Hematopoietic multipotent progenitor cell treated with erythropoietin and hydrocortisone succinate and interleukin-3 and kit ligand, for 15 days (in vitro differentiated cells): ENCODE measurements around the gene LPP.

ENCODE experiments used
- DNase-seq: peaks from one replicate; pipeline ENCODE4 v3.0.0-alpha.2; 2015; ENCODE audit warnings: low spot score

Gene LPP

GRCh38 chr3:188754267-188754666 is 600.3 kb downstream of the LPP start:
- DNase-seq: no peak

- no peak for DNase-seq
These were observed 602.3 kb downstream of the LPP start for GRCh38 chr3:188756241-188756640.

- DNase-seq: no peak
These were observed 605.5 kb downstream of the LPP start for GRCh38 chr3:188759336-188760005.

- DNase-seq: no peak
These were observed 606.5 kb downstream of the LPP start for GRCh38 chr3:188760408-188760807.

GRCh38 chr3:188761439-188761838 is 607.5 kb downstream of the LPP start:
- no peak for DNase-seq

- DNase-seq: no peak
These were observed 608.0 kb downstream of the LPP start for GRCh38 chr3:188761964-188762363.

GRCh38 chr3:188764609-188765008 is 610.7 kb downstream of the LPP start:
- DNase-seq: no peak

GRCh38 chr3:188769831-188770230 is 615.9 kb downstream of the LPP start:
- DNase-seq: no peak

- no peak for DNase-seq
These were observed 618.9 kb downstream of the LPP start for GRCh38 chr3:188772886-188773285.

- no peak for DNase-seq
These were observed 621.5 kb downstream of the LPP start for GRCh38 chr3:188775412-188775811.

- DNase-seq: no peak
These were observed 622.5 kb downstream of the LPP start for GRCh38 chr3:188776447-188776846.

- no peak for DNase-seq
These were observed 624.3 kb downstream of the LPP start for GRCh38 chr3:188778091-188778852.

- no peak for DNase-seq
These were observed 625.5 kb downstream of the LPP start for GRCh38 chr3:188779281-188779980.

GRCh38 chr3:188780193-188781147 is 626.5 kb downstream of the LPP start:
- no peak for DNase-seq

- no peak for DNase-seq
These were observed 628.7 kb downstream of the LPP start for GRCh38 chr3:188782613-188783124.

GRCh38 chr3:188786424-188786823 is 632.5 kb downstream of the LPP start:
- no peak for DNase-seq

- DNase-seq: no peak
These were observed 634.7 kb downstream of the LPP start for GRCh38 chr3:188788621-188789081.

- DNase-seq: no peak
These were observed 635.3 kb downstream of the LPP start for GRCh38 chr3:188789251-188789650.

- no peak for DNase-seq
These were observed 637.4 kb downstream of the LPP start for GRCh38 chr3:188791311-188791710.

- DNase-seq: no peak
These were observed 638.8 kb downstream of the LPP start for GRCh38 chr3:188792793-188793192.

- no peak for DNase-seq
These were observed 642.2 kb downstream of the LPP start for GRCh38 chr3:188796122-188796631.
